Upper lobe of left lung (tissue), 6 donors: ENCODE results near the gene MAN1A2. TPM values are rescaled to one million over a fixed set of nuclear protein-coding genes. Genes with fewer than 3 reads are reported as not detected.

Source experiments
- ATAC-seq, 2 donors: fragments of 200-7000 bp; cut with Tn5 transposase; one replicate each; pipeline ENCODE4 v1.9.1; 2022; ENCODE audit warnings: mild to moderate bottlenecking in 2 of 2, moderate library complexity in 2 of 2; ENCODE audit not compliant: low FRiP score in 2 of 2
- DNase-seq, 2 donors: peaks; one replicate each; pipeline ENCODE4 v3.0.0-alpha.2; 2019 to 2020
- H3K27ac ChIP-seq, 4 donors: fragments of 200-600 bp; sonication (generic); one replicate each; pipeline ENCODE4 v1.5.1; 2016 to 2019
- H3K27me3 ChIP-seq, 4 donors: fragments of 200-600 bp; sonication (generic); one replicate each; pipeline ENCODE4 v1.5.1; 2017 to 2019
- H3K36me3 ChIP-seq, 4 donors: fragments of 200-600 bp; sonication (generic); one replicate each; pipeline ENCODE4 v1.5.1; 2016 to 2019
- H3K4me1 ChIP-seq, 4 donors: fragments of 200-600 bp; sonication (generic); one replicate each; pipeline ENCODE4 v1.5.1; 2018 to 2019
- H3K4me3 ChIP-seq, 4 donors: fragments of 200-600 bp; sonication (generic); one replicate each; pipeline ENCODE4 v1.5.1; 2017 to 2019; ENCODE audit warnings: mild to moderate bottlenecking in 2 of 4, moderate library complexity in 1 of 4
- H3K9me3 ChIP-seq, 4 donors: fragments of 200-600 bp; sonication (generic); one replicate each; pipeline ENCODE4 v1.5.1; 2018 to 2019
- CTCF ChIP-seq, 6 experiments: fragments of 450-650 bp in 4 of 6; fragments of 200-600 bp in 2 of 6; sonication (generic) in 2 of 6; IDR thresholded peaks; one replicate each; pipeline ENCODE4 v1.5.1; 2016 to 2019; ENCODE audit warnings: antibody characterized with exemption in 6 of 6
- EP300 ChIP-seq, 4 donors: sonication (generic); formaldehyde crosslinking; IDR thresholded peaks; one replicate each; pipeline ENCODE4 v1.5.1; 2017; ENCODE audit warnings: antibody characterized with exemption in 4 of 4, control low read depth in 2 of 4
- POLR2A ChIP-seq, 4 donors: fragments of 450-650 bp; IDR thresholded peaks; one replicate each; pipeline ENCODE4 v1.5.1; 2016 to 2017; ENCODE audit warnings: antibody characterized with exemption in 4 of 4, mild to moderate bottlenecking in 2 of 4
- POLR2AphosphoS5 ChIP-seq, 2 donors: sonication (generic); formaldehyde crosslinking; IDR thresholded peaks; one replicate each; pipeline ENCODE4 v1.5.1; 2017; ENCODE audit warnings: antibody characterized with exemption in 2 of 2
- WGBS, 2 donors: methylation state at CpG; one replicate each; pipeline ENCODE4 v1.1.5; 2017 to 2018; 5-methylcytosine and 5-hydroxymethylcytosine counted together
- total RNA-seq, 6 donors: library from RNA; depleted of rRNA in 4 of 6; stranded (reverse); fragments of >200 nt in 4 of 6; gene quantifications; one replicate each; pipeline versions ENCODE4 v1.1.0 to v1.2.1, GENCODE V29; 2016 to 2021
- donor health status: DM: no; HTN: no; CAD: no; lungs with moderate emphysema.
- donor health status: DM: no; HTN: yes; CAD: no; lungs with severe emphysema.

Gene MAN1A2
- total RNA-seq, 6 donors from 2014 or later = 25.5 to 45.2 (median 33.3) TPM

- ATAC-seq (no peak), DNase-seq (no peak)
- 78 to 86% methylated on average over 2 of the region's 2 CpGs for WGBS, 2 donors
- H3K9me3 ChIP-seq = no peaks in the 10 kb centered on the region
- no peak overlapping the region for H3K27ac ChIP-seq
- H3K4me3 ChIP-seq = no peak overlapping the region
- no peaks in the 10 kb centered on the region for H3K27me3 ChIP-seq
- H3K4me1 ChIP-seq = peaks cover 0 to 32% (median 18%) of the 10 kb centered on the region in 4 donors
- no peaks in the 10 kb centered on the region for H3K36me3 ChIP-seq
- TF ChIP-seq EP300 (IDR thresholded peaks at IDR 0.05) (no peak), CTCF (IDR thresholded peaks at IDR 0.05) (no peak), POLR2AphosphoS5 (IDR thresholded peaks at IDR 0.05) (no peak), POLR2A (IDR thresholded peaks at IDR 0.05) (no peak)
Measured at GRCh38 chr1:117561551-117561950, 194.3 kb downstream of the MAN1A2 start.

- no peaks in the 10 kb centered on the region for H3K27me3 ChIP-seq
- TF ChIP-seq EP300 (IDR thresholded peaks at IDR 0.05) (peak in 1 of 4 donors; percentile 45), POLR2AphosphoS5 (IDR thresholded peaks at IDR 0.05) (peak in 1 of 2 donors; percentile 7), CTCF (IDR thresholded peaks at IDR 0.05) (no peak)
- peaks cover 0 to 32% (median 18%) of the 10 kb centered on the region in 4 donors for H3K4me1 ChIP-seq
- H3K27ac ChIP-seq = peak overlapping the region in 2 of 4 donors; percentile 43 to 70
- ATAC-seq = peak; percentile 42 to 77
- H3K4me3 ChIP-seq = no peak overlapping the region
- peak in 1 of 2 donors; percentile 54 for DNase-seq
- no peaks in the 10 kb centered on the region for H3K36me3 ChIP-seq
- WGBS, 2 donors = 60 to 64% methylated on average over 5 to 9 of the region's 9 CpGs
- H3K9me3 ChIP-seq = no peaks in the 10 kb centered on the region
Measured at GRCh38 chr1:117562581-117563491, 195.6 kb downstream of the MAN1A2 start.

GRCh38 chr1:117563492-117563875 is 196.2 kb downstream of the MAN1A2 start:
- Histone ChIP-seq H3K4me3 (no peak overlapping the region), H3K9me3 (no peaks in the 10 kb centered on the region), H3K36me3 (no peaks in the 10 kb centered on the region), H3K27me3 (no peaks in the 10 kb centered on the region), H3K4me1 (peaks cover 0 to 32% (median 18%) of the 10 kb centered on the region in 4 donors), H3K27ac (peak overlapping the region in 2 of 4 donors; percentile 43 to 70)
- ATAC-seq = no peak
- WGBS, 2 donors = 80 to 83% methylated on average over 4 of the region's 4 CpGs
- TF ChIP-seq POLR2AphosphoS5 (IDR thresholded peaks at IDR 0.05) (no peak), POLR2A (IDR thresholded peaks at IDR 0.05) (no peak), CTCF (IDR thresholded peaks at IDR 0.05) (no peak), EP300 (IDR thresholded peaks at IDR 0.05) (no peak)
- DNase-seq = no peak

GRCh38 chr1:117564227-117565075 is 197.2 kb downstream of the MAN1A2 start:
- no peak for ATAC-seq
- Histone ChIP-seq H3K27me3 (no peaks in the 10 kb centered on the region), H3K4me3 (no peak overlapping the region), H3K36me3 (no peaks in the 10 kb centered on the region), H3K9me3 (no peaks in the 10 kb centered on the region), H3K27ac (peak overlapping the region in 2 of 4 donors; percentile 1 to 70), H3K4me1 (peaks cover 0 to 33% (median 18%) of the 10 kb centered on the region in 4 donors)
- no peak for DNase-seq
- 57 to 67% methylated on average over 7 to 8 of the region's 8 CpGs for WGBS, 2 donors
- TF ChIP-seq POLR2AphosphoS5 (IDR thresholded peaks at IDR 0.05) = no peak
- TF ChIP-seq POLR2A (IDR thresholded peaks at IDR 0.05) = no peak

- 90% methylated on average over 4 of the region's 4 CpGs for WGBS, 2 donors
- ATAC-seq (no peak), DNase-seq (no peak)
- peaks cover 0 to 36% (median 18%) of the 10 kb centered on the region in 4 donors for H3K4me1 ChIP-seq
- no peaks in the 10 kb centered on the region for H3K27me3 ChIP-seq
- H3K9me3 ChIP-seq = no peaks in the 10 kb centered on the region
- H3K36me3 ChIP-seq = no peaks in the 10 kb centered on the region
- H3K4me3 ChIP-seq = no peak overlapping the region
- H3K27ac ChIP-seq = no peak overlapping the region
- TF ChIP-seq POLR2AphosphoS5 (IDR thresholded peaks at IDR 0.05) (no peak), EP300 (IDR thresholded peaks at IDR 0.05) (no peak), POLR2A (IDR thresholded peaks at IDR 0.05) (no peak)
Measured at GRCh38 chr1:117565076-117565556, 197.9 kb downstream of the MAN1A2 start.
